Smooth muscle cell (in vitro differentiated cells): ENCODE data around the gene EFCAB11. TPM values are rescaled to one million over a fixed set of nuclear protein-coding genes. Genes with fewer than 3 reads are reported as not detected.
"Not testable (repeated sequence)": the region's sequence is repeated elsewhere in the genome, so short reads cannot be mapped to it uniquely, and the experiment has no call there.

ENCODE experiments used
- DNase-seq: peaks from one replicate; lab custom pipeline; 2025; ENCODE audit not compliant: unreplicated experiment; lab: John Stamatoyannopoulos, UW
- H2AFZ ChIP-seq: fragments of 200-600 bp; sonication (generic); 2 replicates; pipeline ENCODE4 v1.6.0; 2016; ENCODE audit warnings: antibody characterized with exemption, low read depth, mild to moderate bottlenecking
- H3F3A ChIP-seq: fragments of 200-600 bp; sonication (generic); 2 replicates; pipeline ENCODE4 v1.6.0; 2017; ENCODE audit warnings: antibody characterized with exemption, low read depth
- H3K27ac ChIP-seq: fragments of 200-600 bp; sonication (generic); 2 replicates; pipeline ENCODE4 v1.5.1; 2016; ENCODE audit warnings: low read depth, mild to moderate bottlenecking
- H3K27me3 ChIP-seq: fragments of 200-600 bp; sonication (generic); 2 replicates; pipeline ENCODE4 v1.6.1; 2016; ENCODE audit warnings: low read depth, mild to moderate bottlenecking
- H3K36me3 ChIP-seq: fragments of 200-600 bp; sonication (generic); 2 replicates; pipeline ENCODE4 v1.5.1; 2016; ENCODE audit warnings: low read depth
- H3K4me1 ChIP-seq: fragments of 200-600 bp; sonication (generic); 2 replicates; pipeline ENCODE4 v1.5.1; 2016; ENCODE audit warnings: low read depth
- H3K4me2 ChIP-seq: fragments of 200-600 bp; sonication (generic); 2 replicates; pipeline ENCODE4 v1.6.0; 2016; ENCODE audit warnings: mild to moderate bottlenecking
- H3K4me3 ChIP-seq: fragments of 200-600 bp; sonication (generic); 2 replicates; pipeline ENCODE4 v1.5.1; 2016; ENCODE audit warnings: mild to moderate bottlenecking
- H3K79me2 ChIP-seq: fragments of 200-600 bp; sonication (generic); 2 replicates; pipeline ENCODE4 v1.6.0; 2016; ENCODE audit warnings: low read depth, mild to moderate bottlenecking
- H3K9ac ChIP-seq: fragments of 200-600 bp; sonication (generic); 2 replicates; pipeline ENCODE4 v1.6.0; 2016; ENCODE audit warnings: low read depth
- H3K9me3 ChIP-seq: fragments of 200-600 bp; sonication (generic); replicated peaks from 2 replicates; pipeline ENCODE4 v1.5.1; 2016; ENCODE audit warnings: low read depth
- H4K20me1 ChIP-seq: fragments of 200-600 bp; sonication (generic); 2 replicates; pipeline ENCODE4 v1.6.0; 2016; ENCODE audit warnings: low read depth
- WGBS: methylation state at CpG from one replicate; pipeline ENCODE4 v1.1.7; 2016; ENCODE audit warnings: low lambda C conversion rate; 5-methylcytosine and 5-hydroxymethylcytosine counted together
- polyA plus RNA-seq: library from polyadenylated mRNA; unstranded; fragments of >200 nt; fragmentation: Nextera tagmentation; extraction: Ambion mirVana; gene quantifications from 2 replicates; pipeline ENCODE4 v1.2.1, GENCODE V29; 2016
- total RNA-seq: library from RNA; depleted of rRNA; stranded (reverse); fragments of >200 nt; gene quantifications from 2 replicates; pipeline ENCODE4 v1.2.3, GENCODE V29; 2014
- TF ChIP-seq, protein P1 (sequence below): fragments of 200-600 bp; sonication (generic); IDR thresholded peaks from 2 replicates; pipeline ENCODE4 v1.5.1; 2017; ENCODE audit warnings: borderline replicate concordance, mild to moderate bottlenecking, antibody characterized with exemption; ENCODE audit not compliant: insufficient read depth, poor library complexity, severe bottlenecking

Gene EFCAB11
- total and polyA plus RNA-seq, 2 experiments from 2014 or later = 3.1 to 9.5 TPM

DNA sequence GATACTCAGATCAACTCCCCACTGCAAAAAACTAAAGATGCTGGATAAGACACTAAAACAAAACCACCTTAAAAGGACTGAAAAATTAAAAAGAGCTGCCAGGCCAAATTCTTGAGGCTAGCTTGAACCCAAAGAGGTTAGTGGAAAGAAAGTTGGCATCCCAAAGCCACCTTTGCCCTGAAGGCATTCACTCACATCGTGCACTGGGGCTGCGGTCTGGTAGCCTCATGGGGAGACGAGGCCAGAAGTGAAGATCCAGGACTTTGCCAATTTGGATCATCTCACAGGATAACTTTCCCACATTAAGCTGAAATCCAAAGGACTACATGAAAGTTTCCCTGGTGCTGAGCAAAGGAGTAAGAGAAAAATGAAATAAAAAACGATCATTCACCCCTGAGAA is 63.9 kb downstream of the EFCAB11 start:
- H3K4me3 ChIP-seq = no peak overlapping the region
- H3K36me3 ChIP-seq = no peaks in the 10 kb centered on the region
- no peak overlapping the region for H2AFZ ChIP-seq
- no peaks in the 10 kb centered on the region for H3F3A ChIP-seq
- no peak overlapping the region for H3K27ac ChIP-seq
- no peaks in the 10 kb centered on the region for H3K4me1 ChIP-seq
- no peaks in the 10 kb centered on the region for H3K79me2 ChIP-seq
- H3K9ac ChIP-seq = no peak overlapping the region
- TF ChIP-seq, protein P1, sequence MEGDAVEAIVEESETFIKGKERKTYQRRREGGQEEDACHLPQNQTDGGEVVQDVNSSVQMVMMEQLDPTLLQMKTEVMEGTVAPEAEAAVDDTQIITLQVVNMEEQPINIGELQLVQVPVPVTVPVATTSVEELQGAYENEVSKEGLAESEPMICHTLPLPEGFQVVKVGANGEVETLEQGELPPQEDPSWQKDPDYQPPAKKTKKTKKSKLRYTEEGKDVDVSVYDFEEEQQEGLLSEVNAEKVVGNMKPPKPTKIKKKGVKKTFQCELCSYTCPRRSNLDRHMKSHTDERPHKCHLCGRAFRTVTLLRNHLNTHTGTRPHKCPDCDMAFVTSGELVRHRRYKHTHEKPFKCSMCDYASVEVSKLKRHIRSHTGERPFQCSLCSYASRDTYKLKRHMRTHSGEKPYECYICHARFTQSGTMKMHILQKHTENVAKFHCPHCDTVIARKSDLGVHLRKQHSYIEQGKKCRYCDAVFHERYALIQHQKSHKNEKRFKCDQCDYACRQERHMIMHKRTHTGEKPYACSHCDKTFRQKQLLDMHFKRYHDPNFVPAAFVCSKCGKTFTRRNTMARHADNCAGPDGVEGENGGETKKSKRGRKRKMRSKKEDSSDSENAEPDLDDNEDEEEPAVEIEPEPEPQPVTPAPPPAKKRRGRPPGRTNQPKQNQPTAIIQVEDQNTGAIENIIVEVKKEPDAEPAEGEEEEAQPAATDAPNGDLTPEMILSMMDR = no peak
- no peak for DNase-seq
- no peaks in the 10 kb centered on the region for H3K9me3 ChIP-seq
- WGBS = 90% methylated on average over 4 of the region's 4 CpGs
- no peaks in the 10 kb centered on the region for H3K27me3 ChIP-seq
- H3K4me2 ChIP-seq = no peak overlapping the region
- no peaks in the 10 kb centered on the region for H4K20me1 ChIP-seq

DNA sequence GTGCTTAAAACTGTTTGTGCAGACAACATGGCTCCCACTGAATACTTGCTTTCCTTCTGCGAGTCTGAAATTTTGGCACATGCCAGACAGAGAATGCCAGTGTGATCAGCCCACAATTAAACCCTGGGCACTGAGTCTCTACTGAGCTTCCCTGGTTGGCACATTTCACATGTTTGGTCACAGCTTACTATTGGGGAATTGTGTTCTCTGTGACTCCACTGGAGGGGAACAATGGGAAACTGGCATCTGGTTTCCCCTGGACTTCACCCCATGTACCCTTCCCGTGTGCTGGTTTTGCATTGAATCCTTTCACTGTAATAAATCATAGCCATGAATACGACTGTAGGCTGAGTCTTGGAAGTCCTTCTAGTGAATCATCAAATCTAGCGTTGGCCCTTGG is 64.9 kb downstream of the EFCAB11 start:
- H2AFZ ChIP-seq = no peak overlapping the region
- H3K9me3 ChIP-seq = no peaks in the 10 kb centered on the region
- H3K27me3 ChIP-seq = no peaks in the 10 kb centered on the region
- TF ChIP-seq, protein P1 = no peak
- 94% methylated on average over 4 of the region's 4 CpGs for WGBS
- H4K20me1 ChIP-seq = no peaks in the 10 kb centered on the region
- no peak overlapping the region for H3K4me3 ChIP-seq
- H3F3A ChIP-seq = no peaks in the 10 kb centered on the region
- H3K4me2 ChIP-seq = no peak overlapping the region
- no peak for DNase-seq
- H3K4me1 ChIP-seq = no peaks in the 10 kb centered on the region
- H3K36me3 ChIP-seq = no peaks in the 10 kb centered on the region
- H3K27ac ChIP-seq = no peak overlapping the region
- H3K9ac ChIP-seq = no peak overlapping the region
- no peaks in the 10 kb centered on the region for H3K79me2 ChIP-seq

GRCh38 chr14:89884761-89885160 is 69.8 kb downstream of the EFCAB11 start:
- WGBS = 44% methylated on average over 2 of the region's 2 CpGs
- Histone ChIP-seq H3K9ac (no peak overlapping the region), H3K27ac (no peak overlapping the region)

GRCh38 chr14:89881839-89882238 is 72.7 kb downstream of the EFCAB11 start:
- Histone ChIP-seq H3K27ac (no peak overlapping the region), H3K9me3 (no peaks in the 10 kb centered on the region), H3K9ac (no peak overlapping the region), H3F3A (no peaks in the 10 kb centered on the region), H3K79me2 (no peaks in the 10 kb centered on the region), H2AFZ (no peak overlapping the region), H3K4me3 (no peak overlapping the region), H3K36me3 (no peaks in the 10 kb centered on the region), H3K4me2 (no peak overlapping the region), H3K27me3 (no peaks in the 10 kb centered on the region), H4K20me1 (no peaks in the 10 kb centered on the region), H3K4me1 (no peaks in the 10 kb centered on the region)
- DNase-seq = no peak
- 98% methylated on average over 1 of the region's 1 CpG for WGBS
- TF ChIP-seq, protein P1 = no peak

More at GRCh38 chr14:89884761-89885160, 69.8 kb downstream of the EFCAB11 start:
- Histone ChIP-seq H3K36me3 (no peaks in the 10 kb centered on the region), H4K20me1 (no peaks in the 10 kb centered on the region), H3K4me2 (no peak overlapping the region), H3K4me1 (no peaks in the 10 kb centered on the region), H3K9me3 (no peaks in the 10 kb centered on the region), H3K4me3 (no peak overlapping the region), H2AFZ (no peak overlapping the region), H3K27me3 (no peaks in the 10 kb centered on the region), H3K79me2 (no peaks in the 10 kb centered on the region), H3F3A (no peaks in the 10 kb centered on the region)
- TF ChIP-seq, protein P1 = no peak
- no peak for DNase-seq

GRCh38 chr14:89874091-89874490 is 80.4 kb downstream of the EFCAB11 start:
- not testable (repeated sequence) for H3F3A ChIP-seq, H4K20me1 ChIP-seq, H3K27me3 ChIP-seq, H3K9ac ChIP-seq, H3K4me1 ChIP-seq, H3K27ac ChIP-seq, H3K79me2 ChIP-seq, H3K36me3 ChIP-seq, H3K9me3 ChIP-seq, H3K4me2 ChIP-seq, H2AFZ ChIP-seq, H3K4me3 ChIP-seq, DNase-seq
- 80% methylated on average over 3 of the region's 3 CpGs for WGBS
